ENCODE results near the gene FBLL1.
"Not testable (repeated sequence)": the region's sequence is repeated elsewhere in the genome, so short reads cannot be mapped to it uniquely, and the experiment has no call there.

Gene FBLL1

DNA sequence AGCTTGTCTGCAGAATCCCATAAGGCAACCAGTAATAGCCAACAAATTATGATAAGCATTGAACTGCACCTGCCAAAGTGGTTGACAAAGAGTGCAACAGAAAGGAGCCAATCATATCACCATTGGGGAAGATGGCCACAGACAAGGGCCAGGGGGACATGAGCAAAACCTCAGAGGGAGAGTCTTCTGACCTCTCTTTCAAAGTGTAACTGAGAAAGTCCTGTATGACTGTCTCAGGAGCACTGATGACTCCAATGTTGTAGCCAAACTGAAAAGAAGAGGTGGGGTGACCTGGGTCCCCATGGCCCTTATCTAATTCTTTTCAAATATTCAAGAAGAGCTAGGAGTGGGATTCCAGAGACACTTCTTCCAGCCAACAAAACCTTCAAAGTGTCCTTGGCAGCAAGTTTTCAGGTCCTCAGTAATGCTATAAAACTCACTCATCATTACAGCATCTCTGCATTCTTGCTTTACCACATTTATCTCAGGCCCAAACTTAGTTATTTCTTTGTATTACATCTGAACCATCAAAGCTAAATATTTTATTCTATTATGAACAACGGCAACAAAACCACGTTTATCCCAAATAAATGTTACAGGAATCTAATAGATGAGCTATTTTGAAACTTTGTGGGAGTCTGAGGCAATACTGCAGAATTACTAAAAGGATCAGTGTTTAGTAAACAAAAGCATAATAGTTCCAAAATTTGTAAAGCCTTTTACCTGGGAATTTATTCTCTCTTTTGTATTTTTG, 24.4 kb downstream of the FBLL1 start:
- no peak for DNase-seq (ENCODE audit: low read depth)

GRCh38 chr5:168557389-168557788, 28.3 kb downstream of the FBLL1 start:
- DNase-seq (ENCODE audit: low read depth), result no peak

DNA sequence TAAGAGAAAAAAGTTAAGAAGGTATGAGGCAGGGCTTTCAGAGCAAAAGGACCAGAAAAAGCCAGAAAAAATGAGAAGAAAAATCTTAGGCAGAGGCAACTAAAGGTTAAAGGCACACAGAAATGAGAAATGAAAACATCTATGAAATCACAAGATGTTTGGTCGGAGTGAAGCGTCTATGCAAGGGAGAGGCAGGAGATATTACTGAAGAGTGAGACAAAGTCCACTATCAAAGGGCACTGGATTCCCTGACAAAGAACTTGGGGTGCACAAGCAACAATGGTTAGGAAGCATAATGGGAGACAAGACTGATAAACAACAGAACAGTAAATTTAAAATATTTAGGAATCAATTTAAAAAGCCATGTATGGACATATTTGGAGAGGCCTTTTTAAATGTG, 33.2 kb downstream of the FBLL1 start:
- no peak for DNase-seq (ENCODE audit: low read depth)

DNA sequence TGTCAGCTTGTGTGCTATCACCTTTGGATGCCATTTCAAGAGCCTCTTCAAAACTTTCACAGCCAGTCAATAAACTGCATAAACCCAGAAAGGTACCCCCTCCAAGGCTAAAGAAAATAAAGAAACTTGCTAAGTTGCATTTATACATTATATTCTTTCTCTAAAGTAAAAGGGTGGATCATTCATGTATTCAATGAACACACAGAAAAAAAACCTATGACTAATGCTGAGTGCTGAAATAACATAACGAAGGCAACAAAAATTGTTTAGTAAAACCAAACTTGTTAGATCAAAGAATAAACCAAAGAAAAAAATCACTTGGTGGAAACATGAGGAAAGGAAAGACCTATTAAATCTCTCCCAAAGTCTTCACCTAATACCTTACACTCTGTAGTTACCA, 34.9 kb downstream of the FBLL1 start:
- no peak for DNase-seq (ENCODE audit: low read depth)

DNA sequence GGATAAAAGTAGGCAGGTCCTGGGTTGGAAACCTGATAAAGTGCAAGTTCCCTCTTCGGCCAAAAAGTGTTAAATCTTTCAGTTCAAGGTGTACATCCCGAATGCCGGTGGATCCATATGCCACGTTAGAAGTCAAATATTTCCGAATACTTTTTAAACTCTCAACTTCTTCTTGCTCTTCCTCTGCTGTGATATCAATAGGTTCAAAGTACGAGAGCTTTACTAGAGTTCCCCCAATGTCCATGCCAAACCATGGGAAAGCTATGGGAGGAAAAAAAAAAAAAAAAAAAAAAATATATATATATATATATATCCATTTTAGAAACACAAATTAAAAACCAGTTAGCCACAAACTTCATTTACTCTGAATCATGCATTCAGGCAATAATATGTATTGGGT, 39.6 kb downstream of the FBLL1 start:
- no peak for DNase-seq (ENCODE audit: low read depth)

- DNase-seq (ENCODE audit: low read depth), result no peak
Observed at GRCh38 chr5:168570490-168571328, 41.6 kb downstream of the FBLL1 start.

DNA sequence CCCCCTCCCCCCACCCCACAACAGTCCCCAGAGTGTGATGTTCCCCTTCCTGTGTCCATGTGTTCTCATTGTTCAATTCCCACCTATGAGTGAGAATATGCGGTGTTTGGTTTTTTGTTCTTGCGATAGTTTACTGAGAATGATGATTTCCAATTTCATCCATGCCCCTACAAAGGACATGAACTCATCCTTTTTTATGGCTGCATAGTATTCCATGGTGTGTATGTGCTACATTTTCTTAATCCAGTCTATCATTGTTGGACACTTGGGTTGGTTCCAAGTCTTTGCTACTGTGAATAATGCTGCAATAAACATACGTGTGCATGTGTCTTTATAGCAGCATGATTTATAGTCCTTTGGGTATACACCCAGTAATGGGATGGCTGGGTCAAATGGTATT, 44.6 kb downstream of the FBLL1 start:
- not testable (repeated sequence) for DNase-seq (ENCODE audit: low read depth)

- not testable (repeated sequence) for DNase-seq (ENCODE audit: low read depth)
Observed at GRCh38 chr5:168574156-168574555, 45.1 kb downstream of the FBLL1 start.

- no peak for DNase-seq (ENCODE audit: low read depth)
Observed at GRCh38 chr5:168575391-168576372, 46.6 kb downstream of the FBLL1 start.

GRCh38 chr5:168578006-168578405, 48.9 kb downstream of the FBLL1 start:
- no peak for DNase-seq (ENCODE audit: low read depth)

DNA sequence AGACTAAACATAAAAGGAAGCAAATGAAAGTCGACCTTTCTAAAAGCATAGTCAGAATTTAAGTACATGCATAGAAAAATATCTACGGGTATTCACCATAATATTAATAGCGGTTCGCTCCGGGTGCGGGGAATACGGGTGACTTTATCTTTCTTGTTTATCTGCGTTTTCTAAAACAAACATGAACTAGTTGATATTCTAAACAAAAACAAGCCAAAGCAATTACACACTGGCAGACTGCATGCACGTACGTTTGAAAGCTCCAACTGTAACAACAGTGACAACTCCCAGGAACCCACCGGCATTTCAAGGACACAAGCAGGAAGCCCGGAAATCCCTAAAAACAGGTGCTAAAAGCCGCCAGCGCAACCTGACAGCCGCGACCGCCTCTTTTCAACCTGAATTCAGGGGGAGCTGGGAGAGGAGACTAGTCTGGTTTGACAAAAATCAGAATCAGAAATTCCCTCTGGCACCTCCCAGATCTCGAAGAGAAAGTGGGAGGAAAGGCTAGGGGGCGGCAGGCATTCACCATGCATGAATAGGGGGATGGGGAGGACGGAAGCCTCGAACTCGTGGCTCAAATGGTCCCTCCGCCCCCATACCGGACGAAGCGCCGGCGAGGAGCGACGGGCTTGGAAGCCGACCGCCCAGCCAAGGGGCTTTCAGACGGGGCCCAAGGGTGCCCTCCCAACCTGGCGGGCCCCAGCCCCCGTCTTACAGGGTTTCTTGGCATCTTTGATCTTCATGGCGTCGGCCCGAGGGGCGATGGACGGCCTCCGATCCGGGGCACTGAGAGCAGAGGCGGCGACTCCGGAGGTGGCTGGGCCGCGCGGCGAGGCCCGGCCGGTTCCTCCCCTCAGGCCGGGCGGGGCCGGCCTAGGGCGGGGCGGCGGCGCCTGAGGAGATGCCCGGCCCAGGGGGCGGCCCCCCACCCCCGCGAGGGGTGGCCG, 49.7 kb downstream of the FBLL1 start, which contains the start of gene PANK3:
TSS of gene PANK3 (minus strand) at position 831 of the 950 bp plus-strand sequence. CDS start at position 746, 85 bp downstream.
- DNase-seq (ENCODE audit: low read depth), result no peak

DNA sequence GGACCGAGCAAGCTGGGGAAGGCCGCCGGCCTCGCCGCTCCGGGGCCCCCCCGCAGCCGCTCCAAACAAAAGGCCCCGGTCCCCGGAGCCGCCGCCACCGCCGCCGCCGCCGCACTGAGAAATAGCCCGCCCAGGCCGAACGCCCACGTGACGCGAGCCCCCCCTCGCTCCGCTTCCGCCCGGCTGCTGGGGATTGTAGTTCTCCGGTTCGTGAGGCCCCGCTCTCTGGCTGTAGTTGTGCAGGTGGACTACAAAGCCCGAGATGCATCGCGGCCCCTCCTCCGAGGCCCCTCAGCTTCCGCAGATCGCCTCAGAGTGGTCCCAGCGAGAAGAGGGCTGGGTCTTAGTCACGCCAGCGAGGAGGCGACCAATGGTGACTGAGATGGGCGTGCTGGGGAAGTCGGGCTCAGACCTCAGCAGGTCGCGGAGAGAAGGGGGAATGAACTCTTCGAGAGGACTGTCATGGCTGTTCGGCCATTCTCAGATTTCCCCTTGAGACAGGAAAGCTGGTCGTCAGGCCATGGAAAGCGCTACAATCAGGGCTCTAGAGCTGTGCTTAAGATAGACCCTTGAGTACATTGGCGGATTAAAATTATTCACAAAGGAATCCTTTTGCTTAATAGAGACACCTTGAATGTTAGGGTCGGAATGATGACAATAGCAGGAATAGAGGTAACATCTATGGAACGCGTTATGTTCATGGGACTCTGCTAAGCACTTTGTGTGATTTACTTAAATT, 50.6 kb downstream of the FBLL1 start:
- peak; percentile 96 for DNase-seq (ENCODE audit: low read depth)

- no peak for DNase-seq (ENCODE audit: low read depth)
Observed at GRCh38 chr5:168580227-168580508, 51.1 kb downstream of the FBLL1 start.

Data from activated T-helper 9 cell treated with anti-CD3 and anti-CD28 coated beads, Interleukin-2, amount 50 U/mL, for 16 hours (primary cell).